Amygdala (tissue), 56 donors: ENCODE results near the gene SLC22A5.

ENCODE experiments used
- DNase-seq, 56 donors: peaks; one replicate each; lab custom pipeline; 2025; lab: John Stamatoyannopoulos, UW

The SLC22A5 gene

GRCh38 chr5:132439521-132440089 lies 70.1 kb downstream of the SLC22A5 start:
- DNase-seq, result peak in 8 of 56 donors; percentile 14 to 44 (median 24)

GRCh38 chr5:132444061-132444460 lies 74.6 kb downstream of the SLC22A5 start:
- no peak for DNase-seq
